H9 (cell line): ENCODE measurements around the gene PPP1R16B. TPM values are rescaled to one million over a fixed set of nuclear protein-coding genes. Genes with fewer than 3 reads are reported as not detected.

Experiments
- DNase-seq: peaks from one replicate; pipeline ENCODE4 v3.0.0-alpha.2; 2017
- H2AFZ ChIP-seq: one replicate; pipeline ENCODE4 v1.6.1; 2013; ENCODE audit warnings: mild to moderate bottlenecking, low read length, control low read depth, moderate library complexity
- H2AK5ac ChIP-seq: 2 replicates; pipeline ENCODE4 v1.6.1; 2013; ENCODE audit warnings: low read length, control low read depth, mixed read lengths; ENCODE audit not compliant: insufficient read length
- H2BK120ac ChIP-seq: one replicate; pipeline ENCODE4 v1.6.1; 2013; ENCODE audit warnings: low read depth, mild to moderate bottlenecking, low read length, control low read depth, inconsistent platforms; ENCODE audit not compliant: poor library complexity, severe bottlenecking
- H2BK12ac ChIP-seq: 2 replicates; pipeline ENCODE4 v1.6.1; 2013; ENCODE audit warnings: low read length, control low read depth, mixed read lengths, low read depth; ENCODE audit not compliant: insufficient read length
- H2BK15ac ChIP-seq: 2 replicates; pipeline ENCODE4 v1.6.1; 2013; ENCODE audit warnings: low read depth, low read length, control low read depth
- H2BK20ac ChIP-seq: one replicate; pipeline ENCODE4 v1.6.1; 2013; ENCODE audit warnings: low read depth, mild to moderate bottlenecking, low read length, control low read depth, inconsistent platforms; ENCODE audit not compliant: poor library complexity, severe bottlenecking
- H2BK5ac ChIP-seq: 2 replicates; pipeline ENCODE4 v1.6.1; 2013; ENCODE audit warnings: low read length, control low read depth, mixed read lengths; ENCODE audit not compliant: insufficient read length
- H3K14ac ChIP-seq: 2 replicates; pipeline ENCODE4 v1.6.1; 2013; ENCODE audit warnings: low read length, control low read depth; ENCODE audit not compliant: insufficient read depth
- H3K18ac ChIP-seq: 2 replicates; pipeline ENCODE4 v1.6.1; 2013; ENCODE audit warnings: low read depth, mild to moderate bottlenecking, mixed read lengths, low read length, control low read depth; ENCODE audit not compliant: insufficient read length
- H3K23ac ChIP-seq: 2 replicates; pipeline ENCODE4 v1.6.1; 2013; ENCODE audit warnings: low read length, control low read depth, mixed read lengths, low read depth; ENCODE audit not compliant: insufficient read length
- H3K23me2 ChIP-seq: 2 replicates; pipeline ENCODE4 v1.6.1; 2013; ENCODE audit warnings: low read depth, mild to moderate bottlenecking, mixed read lengths, low read length, control low read depth; ENCODE audit not compliant: insufficient read length, poor library complexity, severe bottlenecking
- H3K27ac ChIP-seq: 2 replicates; pipeline ENCODE4 v1.5.1; 2013; ENCODE audit warnings: low read length, control low read depth, mixed read lengths, low read depth; ENCODE audit not compliant: insufficient read length
- H3K27me3 ChIP-seq: 2 replicates; pipeline ENCODE4 v1.6.1; 2013; ENCODE audit warnings: low read length, control low read depth, inconsistent platforms; ENCODE audit not compliant: insufficient read depth
- H3K4ac ChIP-seq: 2 replicates; pipeline ENCODE4 v1.6.1; 2013; ENCODE audit warnings: low read depth, mild to moderate bottlenecking, control low read depth, inconsistent platforms, low read length, moderate library complexity
- H3K4me1 ChIP-seq: 2 replicates; pipeline ENCODE4 v1.6.1; 2013; ENCODE audit warnings: low read length, control low read depth, inconsistent platforms; ENCODE audit not compliant: insufficient read depth
- H3K4me2 ChIP-seq: 2 replicates; pipeline ENCODE4 v1.6.1; 2013; ENCODE audit warnings: low read length, control low read depth, mixed read lengths; ENCODE audit not compliant: insufficient read length, insufficient read depth
- H3K56ac ChIP-seq: 2 replicates; pipeline ENCODE4 v1.6.1; 2013; ENCODE audit warnings: low read depth, mild to moderate bottlenecking, mixed read lengths, low read length, control low read depth; ENCODE audit not compliant: insufficient read length
- H3K79me1 ChIP-seq: 2 replicates; pipeline ENCODE4 v1.6.1; 2013; ENCODE audit warnings: low read depth, mild to moderate bottlenecking, moderate library complexity, low read length, control low read depth, inconsistent platforms; ENCODE audit not compliant: insufficient read depth, poor library complexity, severe bottlenecking
- H3K79me2 ChIP-seq: 2 replicates; pipeline ENCODE4 v1.6.1; 2013; ENCODE audit warnings: low read length, control low read depth, inconsistent platforms; ENCODE audit not compliant: insufficient read depth
- H3K9ac ChIP-seq: 2 replicates; pipeline ENCODE4 v1.6.1; 2013; ENCODE audit warnings: low read length, control low read depth, mixed read lengths; ENCODE audit not compliant: insufficient read length; ENCODE audit errors: extremely low read depth
- H3K9me3 ChIP-seq: one replicate; pipeline ENCODE4 v1.6.1; 2013; ENCODE audit warnings: low read depth, low read length, inconsistent platforms; ENCODE audit not compliant: control insufficient read depth
- H3T11ph ChIP-seq: one replicate; pipeline ENCODE4 v1.6.1; 2013; ENCODE audit warnings: mild to moderate bottlenecking, low read length, control low read depth, inconsistent platforms
- H4K20me1 ChIP-seq: one replicate; pipeline ENCODE4 v1.6.1; 2013; ENCODE audit not compliant: control insufficient read depth, insufficient read length, insufficient read depth
- H4K5ac ChIP-seq: 2 replicates; pipeline ENCODE4 v1.6.1; 2013; ENCODE audit warnings: low read depth, mild to moderate bottlenecking, mixed read lengths, low read length, control low read depth; ENCODE audit not compliant: insufficient read length
- H4K8ac ChIP-seq: replicated peaks from 2 replicates; pipeline ENCODE4 v1.6.1; 2013; ENCODE audit warnings: low read length, control low read depth, mixed read lengths, low read depth; ENCODE audit not compliant: insufficient read length
- H4K91ac ChIP-seq: 2 replicates; pipeline ENCODE4 v1.6.1; 2013; ENCODE audit warnings: low read depth, mild to moderate bottlenecking, moderate library complexity, mixed read lengths, low read length, control low read depth; ENCODE audit not compliant: insufficient read length
- H3K27ac Mint-ChIP-seq, 3 experiments: 2 replicates in 2 of 3; 3 replicates in 1 of 3; pipeline ENCODE4 v1.8.0; 2020 to 2021; ENCODE audit warnings: mixed read lengths in 3 of 3, mild to moderate bottlenecking in 1 of 3, moderate library complexity in 1 of 3
- H3K27me3 Mint-ChIP-seq: 2 replicates; pipeline ENCODE4 v1.8.0; 2021; ENCODE audit warnings: low read depth, mild to moderate bottlenecking, moderate library complexity, mixed read lengths
- H3K36me3 Mint-ChIP-seq, 3 experiments: 2 replicates in 2 of 3; 3 replicates in 1 of 3; pipeline ENCODE4 v1.8.0; 2020 to 2021; ENCODE audit warnings: low read depth in 3 of 3, mixed read lengths in 3 of 3; ENCODE audit not compliant: insufficient read depth in 1 of 3
- H3K4me1 Mint-ChIP-seq, 2 experiments: 2 replicates each; pipeline ENCODE4 v1.8.0; 2020; ENCODE audit warnings: mixed read lengths in 2 of 2
- H3K4me3 Mint-ChIP-seq, 2 experiments: 2 replicates in 1 of 2; 3 replicates in 1 of 2; pipeline ENCODE4 v1.8.0; 2020 to 2021; ENCODE audit warnings: mild to moderate bottlenecking in 2 of 2, mixed read lengths in 2 of 2, moderate library complexity in 1 of 2
- H3K9me3 Mint-ChIP-seq, 2 experiments: 2 replicates in 1 of 2; 3 replicates in 1 of 2; pipeline ENCODE4 v1.8.0; 2020; ENCODE audit warnings: mild to moderate bottlenecking in 2 of 2, mixed read lengths in 2 of 2, moderate library complexity in 1 of 2
- CTCF ChIP-seq: fragments of 200-600 bp; sonication (generic); conservative IDR thresholded peaks from 3 replicates; pipeline ENCODE4 v1.8.0; 2021; ENCODE audit warnings: antibody characterized with exemption, mild to moderate bottlenecking
- WGBS: extraction: QIAGEN DNeasy Blood & Tissue Kit; methylation state at CpG from one replicate; pipeline ENCODE4 v1.1.7; 2013; ENCODE audit warnings: missing lambda C conversion rate, low lambda C conversion rate, mixed read lengths; ENCODE audit not compliant: insufficient read length; ENCODE audit errors: extremely low coverage; 5-methylcytosine and 5-hydroxymethylcytosine counted together
- total RNA-seq: library from RNA; stranded (reverse); gene quantifications from 2 replicates; pipeline ENCODE4 v1.2.1, GENCODE V29; 2021

Gene PPP1R16B
- total RNA-seq, 1 experiment from 2014 or later = 8.2 TPM

- H2AFZ ChIP-seq = no peak overlapping the region
- no peak overlapping the region for H3K14ac ChIP-seq
- H3K27me3 ChIP-seq = no peaks in the 10 kb centered on the region
- no peak overlapping the region for H3K9ac ChIP-seq
- H4K8ac ChIP-seq = no peak overlapping the region
- H3K79me2 ChIP-seq = no peaks in the 10 kb centered on the region
- no peak for DNase-seq
- H3K27me3 Mint-ChIP-seq = no peaks in the 10 kb centered on the region
- no peaks in the 10 kb centered on the region for H4K20me1 ChIP-seq
- H4K91ac ChIP-seq = no peak overlapping the region
- H3K23ac ChIP-seq = no peak overlapping the region
- H2BK120ac ChIP-seq = no peak overlapping the region
- no peak overlapping the region for H3K4ac ChIP-seq
- no peak overlapping the region for H3K4me2 ChIP-seq
- H3K56ac ChIP-seq = no peak overlapping the region
- no peak overlapping the region for H2AK5ac ChIP-seq
- H3K79me1 ChIP-seq = no peaks in the 10 kb centered on the region
- no peak overlapping the region for H4K5ac ChIP-seq
- no peak overlapping the region for H3T11ph ChIP-seq
- H3K18ac ChIP-seq = no peak overlapping the region
- no peak overlapping the region for H2BK5ac ChIP-seq
- no peak for TF ChIP-seq CTCF
- H3K27ac Mint-ChIP-seq = no peak overlapping the region
- no peak overlapping the region for H3K27ac ChIP-seq
- H2BK20ac ChIP-seq = no peak overlapping the region
- H3K4me1 ChIP-seq = no peaks in the 10 kb centered on the region
- no peak overlapping the region for H3K4me3 Mint-ChIP-seq
- no peaks in the 10 kb centered on the region for H3K4me1 Mint-ChIP-seq
- no CpG with 5 or more reads among the region's 3 CpGs for WGBS
- H2BK15ac ChIP-seq = no peak overlapping the region
- no peaks in the 10 kb centered on the region; a peak in 1 of 5 replicates for H3K9me3 Mint-ChIP-seq
- H2BK12ac ChIP-seq = no peak overlapping the region
- H3K9me3 ChIP-seq = no peaks in the 10 kb centered on the region
- no peaks in the 10 kb centered on the region for H3K23me2 ChIP-seq
- H3K36me3 Mint-ChIP-seq = no peaks in the 10 kb centered on the region
Measured at GRCh38 chr20:38791291-38791690, 14.2 kb upstream of the PPP1R16B start.
